Measurements from ENCODE around the gene POR. TPM values are rescaled to one million over a fixed set of nuclear protein-coding genes. Genes with fewer than 3 reads are reported as not detected.
"Not testable (repeated sequence)": the region's sequence is repeated elsewhere in the genome, so short reads cannot be mapped to it uniquely, and the experiment has no call there.

The POR gene
- total and polyA plus RNA-seq, 2 of the 13 experiments (the other 11 are each of a cell fraction or from before 2014, with no cell fraction given), result 145 to 266 TPM

DNA sequence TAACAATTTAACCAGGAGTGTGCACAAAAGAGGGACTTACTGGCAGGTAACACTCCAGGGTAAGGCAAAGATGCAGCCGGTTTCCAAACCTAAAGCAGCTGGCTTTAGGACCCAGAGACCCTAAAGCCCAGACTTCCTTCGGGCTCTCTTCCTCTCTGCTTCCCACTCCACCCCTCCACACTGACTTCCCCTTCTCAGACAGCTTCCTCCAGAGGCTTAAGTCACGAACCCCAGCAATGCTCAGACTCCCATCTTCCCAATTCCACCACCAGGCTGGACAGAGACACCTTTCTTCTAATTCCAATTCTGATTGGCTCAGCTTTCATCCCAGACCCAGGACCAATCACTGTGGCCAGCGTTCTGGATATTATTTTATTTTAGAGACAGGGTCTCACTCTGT, 108.0 kb downstream of the POR start:
- Histone ChIP-seq H2AFZ (ENCODE audit: low read length) (no peak overlapping the region), H3K27me3 (ENCODE audit: control insufficient read depth in 1 of 2, insufficient read depth in 2 of 2, low read length in 2 of 2) (no peaks in the 10 kb centered on the region), H3K79me2 (ENCODE audit: insufficient read depth, low read length) (no peaks in the 10 kb centered on the region), H3K36me3 (replicated peaks in 1 of 2; ENCODE audit: control insufficient read depth in 1 of 2, insufficient read depth in 2 of 2, low read length in 2 of 2) (peaks cover 1 to 22% of the 10 kb centered on the region in 2 experiments; a peak in 4 of 5 replicates), H3K27ac (ENCODE audit: extremely low read length, insufficient read depth, low read length) (no peak overlapping the region), H3K4me2 (ENCODE audit: low read depth, low read length) (no peak overlapping the region), H4K20me1 (ENCODE audit: insufficient read depth, low read length) (no peaks in the 10 kb centered on the region), H3K4me1 (ENCODE audit: insufficient read depth, low read length) (peaks cover 8% of the 10 kb centered on the region), H3K9ac (ENCODE audit: insufficient read depth, low read depth, low read length) (no peak overlapping the region), H3K9me3 (ENCODE audit: low read length) (no peaks in the 10 kb centered on the region), H3K4me3 (replicated peaks in 1 of 3; ENCODE audit: insufficient read depth in 1 of 3, low read depth in 2 of 3, low read length in 3 of 3) (no peak overlapping the region)
- intact Hi-C loops (cut with micrococcal nuclease; ENCODE audit: unreplicated experiment) (no loop called here), in situ Hi-C loops (cut with HindIII; ENCODE audit: extremely low pct_ligation_motif_present, low pct_unique_long_range_greater_than_20kb) (no loop called here)
- POLR2A ChIA-PET, result no interaction called here
- BruUV-seq (replicated peaks), result no TSS peak
- no peak for DNase-seq (ENCODE audit: low spot score)
- WGBS (ENCODE audit: low lambda C conversion rate), result 86% methylated on average over 4 of the region's 4 CpGs
- no peak for ATAC-seq
- CTCF ChIA-PET (ENCODE audit: low intra/inter-chr PET ratio, low total read pairs), result no interaction called here
- FAIRE-seq, result no peak
- TF ChIP-seq, protein P1, sequence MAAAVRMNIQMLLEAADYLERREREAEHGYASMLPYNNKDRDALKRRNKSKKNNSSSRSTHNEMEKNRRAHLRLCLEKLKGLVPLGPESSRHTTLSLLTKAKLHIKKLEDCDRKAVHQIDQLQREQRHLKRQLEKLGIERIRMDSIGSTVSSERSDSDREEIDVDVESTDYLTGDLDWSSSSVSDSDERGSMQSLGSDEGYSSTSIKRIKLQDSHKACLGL (CRISPR knock-in tag; IDR thresholded peaks at IDR 0.05), result no peak
- TF ChIP-seq ZNF619 (CRISPR knock-in tag; IDR thresholded peaks at IDR 0.05) (no peak), ZBTB7A (CRISPR knock-in tag; IDR thresholded peaks at IDR 0.05) (no peak)
- TF ChIP-seq, protein P2, sequence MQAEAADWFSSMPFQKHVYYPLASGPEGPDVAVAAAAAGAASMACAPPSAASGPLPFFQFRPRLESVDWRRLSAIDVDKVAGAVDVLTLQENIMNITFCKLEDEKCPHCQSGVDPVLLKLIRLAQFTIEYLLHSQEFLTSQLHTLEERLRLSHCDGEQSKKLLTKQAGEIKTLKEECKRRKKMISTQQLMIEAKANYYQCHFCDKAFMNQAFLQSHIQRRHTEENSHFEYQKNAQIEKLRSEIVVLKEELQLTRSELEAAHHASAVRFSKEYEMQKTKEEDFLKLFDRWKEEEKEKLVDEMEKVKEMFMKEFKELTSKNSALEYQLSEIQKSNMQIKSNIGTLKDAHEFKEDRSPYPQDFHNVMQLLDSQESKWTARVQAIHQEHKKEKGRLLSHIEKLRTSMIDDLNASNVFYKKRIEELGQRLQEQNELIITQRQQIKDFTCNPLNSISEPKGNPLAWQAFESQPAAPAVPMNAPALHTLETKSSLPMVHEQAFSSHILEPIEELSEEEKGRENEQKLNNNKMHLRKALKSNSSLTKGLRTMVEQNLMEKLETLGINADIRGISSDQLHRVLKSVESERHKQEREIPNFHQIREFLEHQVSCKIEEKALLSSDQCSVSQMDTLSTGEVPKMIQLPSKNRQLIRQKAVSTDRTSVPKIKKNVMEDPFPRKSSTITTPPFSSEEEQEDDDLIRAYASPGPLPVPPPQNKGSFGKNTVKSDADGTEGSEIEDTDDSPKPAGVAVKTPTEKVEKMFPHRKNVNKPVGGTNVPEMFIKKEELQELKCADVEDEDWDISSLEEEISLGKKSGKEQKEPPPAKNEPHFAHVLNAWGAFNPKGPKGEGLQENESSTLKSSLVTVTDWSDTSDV (CRISPR knock-in tag; IDR thresholded peaks at IDR 0.05), result no peak

DNA sequence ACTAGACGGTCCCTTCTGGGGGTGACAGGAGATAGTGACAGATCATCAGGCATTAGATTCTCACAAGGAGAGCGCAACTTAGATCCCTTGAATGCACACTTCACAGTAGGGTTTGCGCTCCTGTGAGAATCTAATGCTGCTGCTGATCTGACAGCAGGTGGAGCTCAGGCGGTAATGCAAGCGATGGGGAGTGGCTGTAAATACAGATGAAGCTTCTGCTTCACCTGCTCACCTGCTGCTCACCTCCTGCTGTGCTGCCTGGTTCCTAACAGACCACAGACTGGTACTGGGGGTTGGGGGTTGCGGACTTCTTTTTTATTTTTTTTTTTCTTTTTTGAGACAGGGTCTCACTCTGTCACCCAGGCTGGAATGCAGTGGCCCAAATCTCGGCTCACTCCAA, 114.7 kb downstream of the POR start:
- H3K36me3 ChIP-seq (replicated peaks in 1 of 2; ENCODE audit: control insufficient read depth in 1 of 2, insufficient read depth in 2 of 2, low read length in 2 of 2); H3K79me2 ChIP-seq (ENCODE audit: insufficient read depth, low read length); H3K27me3 ChIP-seq (ENCODE audit: control insufficient read depth in 1 of 2, insufficient read depth in 2 of 2, low read length in 2 of 2); FAIRE-seq; H3K4me1 ChIP-seq (ENCODE audit: insufficient read depth, low read length); DNase-seq (ENCODE audit: low spot score); H3K4me2 ChIP-seq (ENCODE audit: low read depth, low read length); CTCF ChIA-PET (ENCODE audit: low intra/inter-chr PET ratio, low total read pairs); in situ Hi-C loops (cut with HindIII; ENCODE audit: extremely low pct_ligation_motif_present, low pct_unique_long_range_greater_than_20kb); H3K9ac ChIP-seq (ENCODE audit: insufficient read depth, low read depth, low read length); H3K4me3 ChIP-seq (replicated peaks in 1 of 3; ENCODE audit: insufficient read depth in 1 of 3, low read depth in 2 of 3, low read length in 3 of 3); BruUV-seq (replicated peaks); H2AFZ ChIP-seq (ENCODE audit: low read length); H3K27ac ChIP-seq (ENCODE audit: extremely low read length, insufficient read depth, low read length); ATAC-seq; H4K20me1 ChIP-seq (ENCODE audit: insufficient read depth, low read length); H3K9me3 ChIP-seq (ENCODE audit: low read length); intact Hi-C loops (cut with micrococcal nuclease; ENCODE audit: unreplicated experiment): not testable (repeated sequence)
- POLR2A ChIA-PET, result interaction anchor here (1.2 kb wide), 1 partner anchor 18 kb away, joined by 3 read pairs; the partner anchor contains the start of genes MDH2 and STYXL1
- TF ChIP-seq, protein P3, sequence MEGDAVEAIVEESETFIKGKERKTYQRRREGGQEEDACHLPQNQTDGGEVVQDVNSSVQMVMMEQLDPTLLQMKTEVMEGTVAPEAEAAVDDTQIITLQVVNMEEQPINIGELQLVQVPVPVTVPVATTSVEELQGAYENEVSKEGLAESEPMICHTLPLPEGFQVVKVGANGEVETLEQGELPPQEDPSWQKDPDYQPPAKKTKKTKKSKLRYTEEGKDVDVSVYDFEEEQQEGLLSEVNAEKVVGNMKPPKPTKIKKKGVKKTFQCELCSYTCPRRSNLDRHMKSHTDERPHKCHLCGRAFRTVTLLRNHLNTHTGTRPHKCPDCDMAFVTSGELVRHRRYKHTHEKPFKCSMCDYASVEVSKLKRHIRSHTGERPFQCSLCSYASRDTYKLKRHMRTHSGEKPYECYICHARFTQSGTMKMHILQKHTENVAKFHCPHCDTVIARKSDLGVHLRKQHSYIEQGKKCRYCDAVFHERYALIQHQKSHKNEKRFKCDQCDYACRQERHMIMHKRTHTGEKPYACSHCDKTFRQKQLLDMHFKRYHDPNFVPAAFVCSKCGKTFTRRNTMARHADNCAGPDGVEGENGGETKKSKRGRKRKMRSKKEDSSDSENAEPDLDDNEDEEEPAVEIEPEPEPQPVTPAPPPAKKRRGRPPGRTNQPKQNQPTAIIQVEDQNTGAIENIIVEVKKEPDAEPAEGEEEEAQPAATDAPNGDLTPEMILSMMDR (CRISPR knock-in tag; IDR thresholded peaks at IDR 0.05), result peak; percentile 41
- TF ChIP-seq, protein P4, sequence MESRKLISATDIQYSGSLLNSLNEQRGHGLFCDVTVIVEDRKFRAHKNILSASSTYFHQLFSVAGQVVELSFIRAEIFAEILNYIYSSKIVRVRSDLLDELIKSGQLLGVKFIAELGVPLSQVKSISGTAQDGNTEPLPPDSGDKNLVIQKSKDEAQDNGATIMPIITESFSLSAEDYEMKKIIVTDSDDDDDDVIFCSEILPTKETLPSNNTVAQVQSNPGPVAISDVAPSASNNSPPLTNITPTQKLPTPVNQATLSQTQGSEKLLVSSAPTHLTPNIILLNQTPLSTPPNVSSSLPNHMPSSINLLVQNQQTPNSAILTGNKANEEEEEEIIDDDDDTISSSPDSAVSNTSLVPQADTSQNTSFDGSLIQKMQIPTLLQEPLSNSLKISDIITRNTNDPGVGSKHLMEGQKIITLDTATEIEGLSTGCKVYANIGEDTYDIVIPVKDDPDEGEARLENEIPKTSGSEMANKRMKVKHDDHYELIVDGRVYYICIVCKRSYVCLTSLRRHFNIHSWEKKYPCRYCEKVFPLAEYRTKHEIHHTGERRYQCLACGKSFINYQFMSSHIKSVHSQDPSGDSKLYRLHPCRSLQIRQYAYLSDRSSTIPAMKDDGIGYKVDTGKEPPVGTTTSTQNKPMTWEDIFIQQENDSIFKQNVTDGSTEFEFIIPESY (CRISPR knock-in tag; IDR thresholded peaks at IDR 0.05), result peak; percentile 92
- TF ChIP-seq STAG1 (CRISPR knock-in tag; IDR thresholded peaks at IDR 0.05), result peak; percentile 25; the same call in 1 of the 2 replicates
- 97% methylated on average over 7 of the region's 7 CpGs for WGBS (ENCODE audit: low lambda C conversion rate)
